Amygdala (tissue), 56 donors: Measurements from ENCODE around the gene MAP4K2.
"Not testable (repeated sequence)": the region's sequence is repeated elsewhere in the genome, so short reads cannot be mapped to it uniquely, and the experiment has no call there.

Experiments used
- DNase-seq, 56 donors: peaks; one replicate each; lab custom pipeline; 2025; lab: John Stamatoyannopoulos, UW

The MAP4K2 gene

DNA sequence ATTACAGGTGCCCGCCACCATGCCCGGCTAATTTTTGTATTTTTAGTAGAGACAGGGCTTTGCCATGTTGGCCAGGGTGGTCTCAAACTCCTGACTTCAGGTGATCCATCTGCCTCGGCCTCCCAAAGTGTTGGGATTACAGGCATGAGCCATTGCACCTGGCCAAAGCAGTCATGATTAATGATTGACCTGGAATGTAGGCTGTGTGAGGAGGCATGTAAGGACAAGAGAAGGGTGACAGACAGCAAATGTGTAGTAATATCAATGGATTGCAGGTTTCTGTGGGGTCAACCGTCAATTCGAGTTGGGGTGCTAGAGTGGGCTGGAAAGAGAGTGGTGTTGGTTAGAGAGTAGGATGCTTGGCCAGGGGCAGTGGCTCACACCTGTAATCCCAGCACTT is 12.4 kb upstream of the MAP4K2 start:
- DNase-seq: not testable (repeated sequence)

DNA sequence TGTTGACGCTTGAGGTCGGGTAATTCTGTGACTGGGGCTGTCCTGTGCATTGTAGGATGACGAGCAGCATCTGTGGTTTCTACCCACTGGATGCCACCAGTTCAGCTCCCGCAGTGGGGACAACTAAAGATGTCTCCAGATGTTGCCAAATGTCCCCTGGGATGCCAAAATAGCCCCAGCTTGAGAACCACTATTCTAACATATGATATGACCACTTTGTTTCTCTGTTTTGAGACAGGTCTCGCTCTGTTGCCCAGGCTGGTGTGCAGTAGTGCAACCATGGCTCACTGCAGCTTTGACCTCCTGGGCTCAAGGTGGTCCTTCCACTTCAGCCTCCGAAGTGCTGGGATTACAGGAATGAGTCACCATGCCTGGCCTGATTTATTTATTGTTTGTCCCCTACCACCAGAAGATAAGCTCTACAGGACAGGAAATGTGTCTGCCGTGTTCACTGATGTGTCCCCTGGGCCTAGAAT is 11.7 kb upstream of the MAP4K2 start:
- no peak for DNase-seq

DNA sequence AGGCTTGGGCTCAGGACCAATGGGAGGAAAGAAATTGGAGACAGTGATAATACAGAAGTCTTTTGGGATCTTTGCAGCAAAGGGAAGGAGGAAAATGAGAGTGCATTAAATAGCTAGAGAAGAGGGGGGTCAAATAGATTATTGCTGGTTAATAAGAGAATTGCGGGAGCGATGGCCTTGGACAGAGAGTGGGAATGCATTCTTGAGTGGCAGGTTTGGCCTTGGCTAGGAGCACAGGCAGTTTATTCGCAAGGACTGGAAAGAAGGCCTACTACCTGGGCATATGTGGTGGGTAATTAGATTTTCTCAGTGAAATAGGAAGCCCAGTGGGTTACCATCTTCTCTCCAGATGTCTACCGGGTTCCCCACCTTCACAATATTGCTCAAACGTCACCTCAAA is 10.8 kb upstream of the MAP4K2 start:
- no peak for DNase-seq

DNA sequence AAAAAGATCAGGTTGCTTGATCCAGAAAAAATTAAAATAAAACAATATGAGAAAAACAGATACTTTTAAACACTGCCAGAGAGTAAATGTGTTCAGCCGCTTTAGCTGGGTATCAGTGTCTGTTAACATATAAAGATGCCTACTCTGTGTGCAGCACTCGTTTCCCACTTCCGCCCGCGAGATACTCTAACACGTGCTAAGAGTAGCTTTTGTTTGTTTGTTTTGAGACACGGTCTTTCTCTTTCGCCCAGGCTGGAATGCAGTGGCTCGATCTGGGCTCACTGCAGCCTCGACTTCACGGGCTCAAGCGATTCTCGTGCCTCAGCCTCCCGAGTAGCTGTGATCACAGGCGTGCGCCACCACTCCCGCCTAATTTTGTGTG is 7.9 kb upstream of the MAP4K2 start:
- peak in 3 of 56 donors; percentile 52 to 58 (median 54) for DNase-seq

DNA sequence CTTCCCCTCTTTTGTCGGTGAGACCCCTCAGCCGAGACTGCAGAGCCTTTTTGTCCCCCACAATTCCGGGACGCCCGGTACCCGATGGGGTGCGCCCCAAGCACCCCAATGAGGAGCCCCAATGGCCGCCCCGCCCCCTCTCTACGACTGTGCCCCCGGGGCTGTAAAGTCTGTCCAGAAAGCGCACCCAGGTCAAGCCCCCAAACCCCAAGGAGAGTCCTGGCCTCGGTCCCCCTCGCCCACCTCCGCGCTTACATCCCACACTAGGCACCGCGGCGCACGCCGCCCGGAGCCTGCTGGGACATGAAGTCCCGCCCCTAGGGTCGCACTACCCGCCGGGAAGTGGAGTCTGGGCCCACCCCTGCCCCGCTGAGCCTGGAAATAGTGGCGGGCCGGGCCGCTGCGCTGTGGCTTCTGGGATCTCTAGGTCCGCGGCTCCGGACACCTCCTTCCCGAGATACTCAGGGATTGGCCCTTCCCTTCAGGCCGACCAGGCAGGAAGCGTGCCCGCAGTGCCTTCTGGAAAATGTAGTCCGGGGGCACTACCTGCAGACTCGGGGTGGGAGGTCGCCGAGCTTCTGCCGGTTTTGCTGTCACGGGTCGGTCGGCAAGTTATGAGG is 7.4 kb upstream of the MAP4K2 start, which contains the start of gene MEN1:
TSS of gene MEN1 (minus strand) at position 281 of the 620 bp plus-strand sequence. CDS start 442 bp downstream, outside the sequence.
- DNase-seq: peak; percentile 44 to 98 (median 94)

DNA sequence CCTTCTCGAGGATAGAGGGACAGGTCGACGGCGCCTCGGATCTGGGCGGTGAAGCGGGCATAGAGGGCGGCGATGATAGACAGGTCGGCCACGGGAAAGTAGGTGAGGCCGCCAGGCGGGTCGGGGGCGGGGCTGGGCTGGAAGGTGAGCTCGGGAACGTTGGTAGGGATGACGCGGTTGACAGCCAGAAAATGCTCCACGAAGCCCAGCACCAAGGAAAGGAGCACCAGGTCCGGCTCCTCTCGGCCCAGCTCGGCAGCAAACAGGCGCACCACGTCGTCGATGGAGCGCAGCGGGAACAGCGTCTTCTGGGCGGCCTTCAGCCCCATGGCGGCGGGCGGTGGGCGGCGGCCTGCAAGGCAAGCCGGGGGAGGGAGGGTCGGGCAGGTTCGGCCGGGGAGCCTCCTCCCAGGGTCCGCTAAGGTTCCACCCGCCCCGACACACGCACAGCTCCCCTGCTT is 6.8 kb upstream of the MAP4K2 start:
- peak in 2 of 56 donors; percentile 35 to 38 for DNase-seq

DNA sequence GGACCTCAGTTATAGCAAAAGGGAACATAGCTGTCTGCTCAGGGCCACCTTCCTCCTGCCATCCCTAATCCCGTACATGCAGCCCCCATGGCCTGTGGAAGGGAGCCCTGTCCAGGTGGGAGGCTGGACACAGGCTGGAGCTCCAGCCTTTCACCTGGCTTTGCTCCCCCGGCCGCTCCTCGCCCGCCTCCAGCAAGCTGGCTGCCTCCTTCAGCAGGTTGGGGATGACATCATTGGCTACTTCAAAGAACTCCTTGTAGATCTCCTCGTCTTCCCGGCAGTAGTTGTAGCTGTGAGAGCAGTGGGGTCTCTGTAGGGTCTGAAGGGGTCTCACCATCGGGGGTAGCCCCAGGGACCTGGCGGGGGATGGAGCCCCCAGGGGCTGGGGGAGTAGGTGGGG is 2.5 kb upstream of the MAP4K2 start:
- DNase-seq: no peak

DNA sequence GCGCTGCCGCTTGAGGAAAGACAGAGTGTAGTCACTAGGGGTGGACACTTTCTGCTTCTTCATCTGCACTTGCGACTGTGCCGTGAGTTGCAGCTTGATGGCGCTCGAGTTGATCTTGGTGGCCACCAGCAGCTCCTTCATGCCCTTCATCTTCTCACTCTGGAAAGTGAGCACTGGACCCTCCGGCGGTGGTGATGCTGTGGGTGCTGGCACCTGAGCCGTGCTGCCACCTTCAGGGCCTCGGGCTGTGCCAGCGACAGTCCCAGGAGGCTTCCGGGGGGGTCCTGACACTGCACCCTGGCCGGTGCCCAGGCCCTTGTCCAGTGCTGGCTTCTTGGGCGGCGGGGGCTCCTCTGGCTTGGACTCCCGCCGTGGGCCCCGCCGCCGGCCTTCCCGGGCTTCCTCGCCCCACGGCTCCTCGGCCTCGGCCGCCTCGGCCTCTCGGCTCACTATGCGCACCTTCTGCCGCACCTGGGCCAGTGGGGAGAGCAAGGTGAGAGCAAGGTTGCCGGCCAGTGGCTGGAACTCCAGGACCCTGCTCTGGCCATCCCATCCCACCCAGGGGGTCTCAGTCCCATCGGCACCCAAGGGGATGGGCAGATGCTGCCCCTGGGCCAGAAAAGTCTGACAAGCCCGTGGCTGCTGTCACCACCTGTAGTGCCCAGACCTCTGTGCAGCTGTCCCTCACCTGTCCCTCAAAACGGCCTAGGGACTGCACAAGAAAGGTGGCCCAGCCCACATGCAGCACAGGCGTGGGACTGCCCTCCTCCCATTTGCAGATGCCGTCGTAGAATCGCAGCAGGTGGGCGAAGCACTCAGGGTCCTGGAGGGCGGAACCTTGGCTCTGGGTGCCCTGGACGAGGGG is 1.6 kb upstream of the MAP4K2 start:
- no peak for DNase-seq

DNA sequence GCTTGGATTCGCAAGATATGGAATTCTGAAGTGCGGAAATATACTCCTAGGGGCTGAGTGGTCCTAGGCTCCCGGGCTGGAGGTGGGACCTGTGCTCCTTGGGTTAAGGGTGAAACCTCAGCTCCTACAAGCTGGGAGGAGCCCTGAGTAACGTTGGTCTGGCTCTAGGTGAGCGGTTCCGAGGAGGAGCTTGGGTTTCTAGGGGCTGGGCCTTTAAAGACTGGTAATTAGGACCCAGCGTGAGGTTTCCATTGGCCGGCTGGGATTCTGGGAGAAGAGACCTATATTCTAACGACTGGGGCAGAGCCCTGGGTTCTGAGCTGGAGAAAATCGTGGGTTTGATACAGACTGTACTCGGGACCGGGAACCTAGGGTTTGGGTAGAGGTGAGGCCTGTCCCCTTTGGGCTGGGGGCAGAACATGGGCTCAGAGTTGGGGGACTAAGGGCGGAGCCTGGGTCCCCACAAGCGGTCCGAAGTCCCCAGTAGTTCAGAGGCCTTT is 882 bp upstream of the MAP4K2 start:
- no peak for DNase-seq

DNA sequence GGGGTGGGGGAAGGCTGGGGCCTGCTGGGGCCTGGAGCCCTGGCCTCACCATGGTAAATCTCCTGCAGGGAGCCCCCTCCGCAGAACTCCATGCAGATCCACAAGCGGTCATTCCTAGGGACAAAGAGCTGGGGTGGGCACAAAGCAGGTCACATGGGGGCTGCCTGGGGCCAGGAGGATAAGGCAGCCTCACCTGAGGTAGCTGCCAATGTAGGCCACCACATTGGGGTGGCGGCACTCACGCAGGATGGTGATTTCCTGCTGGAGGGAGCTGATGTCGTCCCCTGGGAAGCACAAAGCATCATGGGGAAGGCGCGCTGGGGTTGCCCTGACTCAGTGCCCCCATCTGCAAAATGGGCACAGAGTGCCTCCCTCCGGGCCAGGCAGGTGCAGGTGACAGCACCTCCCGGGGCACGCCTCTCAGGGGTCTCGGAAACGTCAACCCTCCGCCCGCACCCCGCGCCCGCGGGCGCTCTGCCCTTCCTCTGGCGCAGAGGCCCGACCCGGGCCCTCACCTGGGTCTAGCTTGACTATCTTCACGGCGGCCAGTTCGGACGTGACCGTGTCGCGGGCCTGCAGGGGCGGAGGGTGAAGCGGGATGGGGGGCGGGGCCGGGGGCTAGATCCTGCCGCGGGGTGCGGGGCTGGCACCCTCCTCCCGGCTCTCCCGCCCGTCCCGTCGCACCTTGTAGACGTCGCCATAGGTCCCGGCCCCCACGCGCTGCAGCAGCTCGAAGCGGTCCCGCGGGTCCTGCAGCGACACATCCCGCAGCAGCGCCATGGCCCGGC is 450 bp downstream of the MAP4K2 start:
- peak in 3 of 56 donors; percentile 16 to 81 (median 62) for DNase-seq

DNA sequence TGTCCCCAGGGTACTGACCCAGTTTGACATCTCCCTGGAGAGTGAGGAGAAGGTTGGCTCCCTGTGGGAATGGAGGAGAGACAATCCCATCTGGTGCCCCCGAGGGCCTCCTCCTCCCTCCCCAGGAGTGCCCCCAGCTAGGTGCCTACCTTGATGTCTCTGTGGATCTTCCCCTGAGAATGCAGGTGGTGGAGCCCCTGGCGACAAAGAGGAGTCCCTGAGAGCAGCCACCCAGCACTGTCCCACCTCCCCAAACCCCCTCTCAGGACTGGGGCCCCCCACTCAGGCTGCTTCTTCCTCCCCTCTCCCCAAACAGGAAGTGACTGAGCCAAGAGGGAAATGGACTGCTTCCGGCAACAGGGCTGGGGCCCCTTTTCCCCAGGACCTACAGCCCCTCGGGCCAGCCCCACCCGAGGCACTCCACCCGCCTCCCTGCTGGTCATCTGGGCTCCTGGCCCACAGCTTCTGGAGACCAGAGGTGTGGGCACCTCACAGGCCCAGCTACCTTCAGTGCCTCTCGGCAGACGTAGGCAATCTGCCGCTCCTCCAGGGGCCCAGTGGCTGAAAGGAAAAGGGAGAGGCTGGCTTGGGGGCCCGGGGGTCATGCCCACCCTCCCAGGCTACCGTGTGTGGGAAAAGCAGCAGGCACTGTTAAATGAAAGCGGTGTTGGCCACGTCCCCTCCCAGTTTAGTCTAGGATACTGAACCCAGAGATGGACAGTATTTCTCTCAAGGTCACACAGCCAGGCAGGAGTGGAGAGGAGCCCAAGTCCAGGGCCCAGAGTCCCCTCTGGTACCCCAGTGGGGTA is 1.2 kb downstream of the MAP4K2 start:
- DNase-seq: no peak

DNA sequence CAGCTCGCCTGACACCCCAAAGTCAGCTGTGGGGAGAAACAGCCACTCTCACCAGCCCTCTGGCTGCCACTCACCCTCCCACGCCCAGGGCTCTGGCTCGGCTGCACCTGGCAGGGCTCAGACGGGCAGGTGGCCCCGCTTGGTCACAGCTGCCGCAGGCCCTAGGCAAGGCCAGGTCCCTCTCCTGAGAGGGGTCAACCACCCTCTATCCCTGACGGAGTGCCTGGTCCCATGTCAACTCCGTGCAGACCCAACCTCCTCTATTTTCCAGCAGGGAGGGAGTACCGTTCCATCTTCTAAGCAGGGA is 1.9 kb downstream of the MAP4K2 start:
- DNase-seq: no peak

DNA sequence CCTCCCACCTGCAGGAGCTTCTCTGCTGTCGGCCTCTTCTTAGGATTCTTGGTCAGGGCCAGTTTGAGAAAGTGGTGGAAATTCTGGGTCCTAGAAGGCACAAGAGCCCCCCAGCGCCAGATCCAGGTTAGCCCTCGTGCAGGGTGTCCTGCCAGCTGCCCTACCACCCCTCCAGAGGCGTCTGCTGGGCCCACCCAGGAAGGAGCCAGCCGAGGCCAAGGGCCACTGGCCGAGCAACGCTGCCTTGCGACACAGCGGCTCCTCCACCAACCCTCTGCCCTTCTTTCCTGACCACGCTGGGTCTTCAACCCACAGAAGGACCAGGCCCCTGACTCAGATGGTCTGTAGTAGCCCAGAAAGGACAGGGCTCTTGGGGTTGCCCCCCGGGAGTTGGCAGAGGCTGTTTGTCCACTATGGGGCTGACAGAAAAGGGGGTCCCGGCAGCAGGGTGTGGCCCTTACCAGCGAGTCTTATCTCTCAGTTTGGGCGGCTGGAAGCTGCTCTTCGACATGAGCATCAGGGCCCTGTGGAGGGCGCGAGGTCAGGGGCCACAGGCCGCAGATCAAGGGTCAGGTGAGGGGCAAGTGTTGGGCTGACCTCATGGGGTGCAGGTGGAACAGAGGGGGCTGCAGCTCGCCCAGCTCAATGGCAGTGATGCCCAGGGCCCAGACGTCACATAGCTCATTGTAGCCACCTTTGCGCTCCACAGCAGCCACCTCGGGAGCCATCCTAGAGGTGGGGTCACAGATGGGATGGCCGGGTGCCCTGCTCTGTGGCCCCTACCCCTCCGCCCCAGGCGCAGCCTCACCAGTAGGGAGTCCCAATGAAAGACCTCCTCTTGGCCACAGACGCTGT is 2.5 kb downstream of the MAP4K2 start:
- no peak for DNase-seq

DNA sequence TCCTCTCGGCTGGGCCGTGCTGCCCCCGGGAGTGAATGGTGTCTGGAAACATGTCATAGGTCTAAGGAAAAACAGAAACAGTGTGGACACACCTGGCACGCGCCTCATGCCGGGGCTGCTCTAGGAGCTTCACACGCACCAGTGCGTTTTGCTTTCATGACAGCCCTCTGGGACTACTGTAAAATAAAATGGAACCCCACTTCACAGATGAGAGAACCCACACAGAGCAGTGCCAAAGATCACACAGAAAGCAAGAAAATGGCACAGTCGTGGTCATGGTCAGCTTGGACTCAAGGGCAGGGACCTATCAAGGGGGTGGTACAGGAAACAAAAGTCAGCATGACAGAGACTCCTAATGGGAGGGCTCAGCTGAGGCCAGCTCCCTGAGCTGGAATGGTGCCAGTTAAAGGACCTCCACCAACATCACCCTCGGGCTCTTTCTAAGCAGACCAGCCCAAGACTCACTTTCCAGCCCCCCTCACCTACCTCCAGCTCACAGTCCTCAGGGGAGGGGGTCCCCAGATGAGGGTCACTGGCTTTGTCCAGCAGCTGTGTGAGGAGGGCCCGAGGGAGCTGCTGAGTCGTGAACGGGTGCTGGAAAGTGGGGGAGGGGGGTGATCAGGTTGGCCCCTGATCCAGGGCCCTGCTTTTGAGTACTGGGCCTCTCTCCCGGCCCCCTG is 3.3 kb downstream of the MAP4K2 start:
- DNase-seq: no peak

DNA sequence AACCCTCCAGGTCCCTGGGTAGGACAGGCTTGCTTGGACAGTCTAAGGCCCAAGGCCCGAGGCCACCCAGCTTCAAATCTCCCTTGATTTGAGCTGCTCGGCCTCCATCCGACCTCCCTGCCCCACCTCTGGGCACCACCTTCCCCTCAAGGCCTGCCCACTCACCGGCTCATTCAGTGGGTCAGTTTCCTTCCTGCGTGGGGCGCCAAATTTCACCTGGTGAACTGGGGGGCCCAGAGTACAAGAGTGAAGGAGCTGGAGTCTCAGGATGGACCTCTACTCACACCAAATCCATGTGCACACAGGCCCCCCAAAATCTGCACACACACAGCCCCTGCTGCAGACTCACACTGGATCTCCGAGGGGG is 3.8 kb downstream of the MAP4K2 start:
- DNase-seq: no peak

DNA sequence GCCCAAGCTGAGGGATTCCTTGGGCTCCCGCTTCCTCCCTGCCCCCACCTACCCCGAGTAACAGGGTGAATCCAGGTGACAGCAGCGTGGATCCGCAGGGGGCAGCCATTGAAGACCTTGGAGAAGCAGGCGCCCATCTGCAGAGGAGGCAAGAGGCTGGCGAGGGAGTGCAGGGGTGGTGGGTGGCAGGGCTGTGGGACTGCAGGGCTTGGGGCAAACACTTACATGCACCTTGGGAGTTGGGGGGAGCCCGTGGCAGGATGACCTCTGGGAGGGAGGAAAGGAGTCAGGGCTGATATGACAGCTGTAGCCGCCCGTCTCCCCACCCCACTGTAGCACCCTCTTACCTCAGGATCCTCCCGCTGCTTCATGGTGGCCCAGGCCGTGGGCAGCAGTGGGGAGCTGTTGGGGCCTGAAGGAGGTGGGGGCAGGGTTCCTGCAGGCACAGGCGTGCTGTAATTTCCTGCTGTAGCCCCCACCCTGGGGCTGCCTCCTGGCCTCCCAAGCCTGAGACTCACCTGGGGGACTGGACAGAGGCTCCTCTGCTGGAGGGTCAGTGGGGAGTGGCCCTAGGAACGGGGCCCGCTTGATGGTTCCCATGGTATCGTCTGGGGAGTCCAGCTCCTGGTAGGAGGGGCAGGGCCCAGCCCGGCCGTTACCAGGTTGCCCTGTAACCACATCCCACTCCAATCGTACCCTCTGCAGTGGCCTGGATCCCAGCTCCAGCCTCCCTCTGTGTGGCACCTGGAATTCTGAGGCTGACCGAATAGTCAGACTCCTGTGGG is 6.1 kb downstream of the MAP4K2 start:
- no peak for DNase-seq

DNA sequence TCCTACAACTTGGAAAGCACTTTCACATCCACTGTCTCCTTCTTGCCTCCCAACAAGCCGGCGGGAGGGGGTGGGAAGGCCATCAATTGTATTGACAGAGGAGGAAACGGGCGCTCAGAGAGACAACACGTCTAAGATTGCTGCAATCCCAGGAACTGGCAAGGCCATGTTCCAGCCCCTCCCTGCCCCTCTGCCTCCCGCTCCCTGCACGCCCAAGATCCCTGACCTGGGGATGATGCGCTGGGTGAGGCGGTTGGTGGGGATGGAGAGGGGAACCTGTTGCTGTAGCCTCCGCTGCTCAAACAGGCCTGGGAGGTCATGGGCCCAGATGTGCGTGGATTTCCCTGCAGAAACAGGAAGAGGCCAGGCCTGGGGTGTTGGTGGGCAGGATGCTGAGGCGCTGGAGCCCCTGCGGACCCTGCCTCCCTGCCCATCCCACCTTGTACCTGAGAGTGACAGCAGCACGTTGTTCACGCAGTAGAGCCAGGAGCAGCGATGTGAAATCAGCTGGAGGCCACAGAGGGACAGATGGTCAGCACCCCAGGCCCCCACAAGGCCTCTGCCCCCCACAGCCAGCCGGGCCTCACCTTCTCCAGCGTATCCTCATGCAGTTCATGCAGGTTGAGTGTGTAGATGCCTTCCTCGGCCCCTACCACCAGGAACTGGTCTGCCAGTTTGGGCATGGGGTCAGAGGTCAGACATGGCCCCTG is 6.8 kb downstream of the MAP4K2 start:
- no peak for DNase-seq
